Left lung (tissue), 10 donors: ENCODE results near the gene ARHGAP40. TPM values are rescaled to one million over a fixed set of nuclear protein-coding genes. Genes with fewer than 3 reads are reported as not detected.

ENCODE experiments used
- ATAC-seq: fragments of 200-7000 bp; cut with Tn5 transposase; one replicate; pipeline ENCODE4 v1.9.1; 2020; ENCODE audit warnings: moderate library complexity
- DNase-seq, 4 donors: peaks; one replicate each; pipeline ENCODE4 v3.0.0-alpha.2; 2013 to 2020
- H3K27ac ChIP-seq, 2 donors: fragments of 200-600 bp; sonication (generic) in 1 of 2; one replicate each; pipeline versions ENCODE4 v1.5.0 to v1.8.0; 2020 to 2021
- H3K27me3 ChIP-seq, 2 donors: fragments of 200-600 bp; sonication (generic) in 1 of 2; one replicate each; pipeline versions ENCODE4 v1.5.0 to v1.8.0; 2020 to 2021
- H3K36me3 ChIP-seq, 2 donors: fragments of 200-600 bp; sonication (generic) in 1 of 2; one replicate each; pipeline versions ENCODE4 v1.5.0 to v1.8.0; 2020 to 2021
- H3K4me1 ChIP-seq, 2 donors: fragments of 200-600 bp; one replicate each; pipeline ENCODE4 v1.8.0; 2021
- H3K4me3 ChIP-seq, 2 donors: fragments of 200-600 bp; sonication (generic) in 1 of 2; one replicate each; pipeline versions ENCODE4 v1.5.0 to v1.8.0; 2020 to 2021; ENCODE audit warnings: mild to moderate bottlenecking in 1 of 2
- H3K9me3 ChIP-seq, 2 donors: fragments of 200-600 bp; sonication (generic) in 1 of 2; one replicate each; pipeline versions ENCODE4 v1.5.0 to v1.8.0; 2020 to 2021
- intact Hi-C, 2 donors: fragments of 100-400 bp; cut with DNase I; formaldehyde crosslinking; loops; one replicate each; pipeline versions ENCODE4 v1.11.2 to v1.14.2; 2022
- polyA plus RNA-seq, 6 donors: library from polyadenylated mRNA; unstranded; fragments of 120-200 nt; gene quantifications; one replicate each; pipeline ENCODE4 v1.2.1, GENCODE V29; 2013; ENCODE audit not compliant: insufficient read length in 6 of 6
- total RNA-seq, 2 donors: library from RNA; stranded (reverse); fragmentation: NEBNext Ultra II Directional; extraction: Animal tissue kit (Norgen Biotek cat#: 25700); gene quantifications; one replicate each; pipeline ENCODE4 v1.2.1, GENCODE V29; 2021
- TF ChIP-seq, protein P1 (sequence below), 2 donors: fragments of 200-600 bp; sonication (generic) in 1 of 2; IDR thresholded peaks; one replicate each; pipeline versions ENCODE4 v1.5.0 to v1.8.0; 2021; ENCODE audit warnings: antibody characterized with exemption in 2 of 2
- donor health status: DM: no; HTN: yes; CAD: no.
- donor health status: DM: no; HTN: no; CAD: no.

ARHGAP40 gene
- total and polyA plus RNA-seq, 8 donors = 0.13 to 0.62 (median 0.44) TPM; not detected in 1

DNA sequence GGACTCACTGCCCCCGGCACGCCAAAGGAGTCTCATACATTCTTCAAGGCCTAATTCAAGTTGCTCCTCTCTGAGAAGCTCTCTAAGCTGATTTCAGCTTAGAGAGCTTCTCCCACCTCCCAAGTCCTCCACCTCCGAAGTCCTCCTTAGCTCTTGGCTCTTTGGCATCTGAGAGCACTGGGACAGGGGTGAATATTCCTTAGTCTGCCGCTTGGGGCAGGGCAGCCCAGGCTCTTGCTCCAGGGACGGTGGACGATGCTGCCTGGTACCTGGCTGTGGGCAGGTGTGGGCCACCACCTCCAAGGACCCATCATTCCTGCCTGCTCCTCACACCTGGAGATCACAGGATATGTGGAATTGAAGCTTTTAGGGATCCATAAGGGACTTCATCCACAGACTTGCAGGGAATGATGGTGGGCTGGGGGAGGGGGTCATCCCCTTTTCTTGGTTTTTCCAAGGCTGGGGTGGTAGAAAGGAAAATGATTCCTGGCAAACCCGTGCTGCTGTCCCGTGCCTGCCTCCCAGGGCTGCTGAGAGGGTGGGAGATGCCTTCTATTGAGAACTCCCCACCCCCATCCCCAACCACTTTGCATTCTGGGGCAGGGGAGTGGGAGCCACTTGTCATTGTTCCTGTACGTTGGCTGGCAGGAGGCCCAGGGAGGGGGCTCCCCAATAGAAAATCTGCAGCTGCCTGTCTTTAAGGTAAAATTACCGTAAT lies 57.4 kb downstream of the ARHGAP40 start:
- Histone ChIP-seq H3K27ac (no peak overlapping the region), H3K4me3 (no peak overlapping the region), H3K36me3 (no peaks in the 10 kb centered on the region), H3K4me1 (no peaks in the 10 kb centered on the region), H3K27me3 (peaks cover 0 to 79% of the 10 kb centered on the region in 2 donors), H3K9me3 (no peaks in the 10 kb centered on the region)
- intact Hi-C loops = no loop called here
- TF ChIP-seq, protein P1, sequence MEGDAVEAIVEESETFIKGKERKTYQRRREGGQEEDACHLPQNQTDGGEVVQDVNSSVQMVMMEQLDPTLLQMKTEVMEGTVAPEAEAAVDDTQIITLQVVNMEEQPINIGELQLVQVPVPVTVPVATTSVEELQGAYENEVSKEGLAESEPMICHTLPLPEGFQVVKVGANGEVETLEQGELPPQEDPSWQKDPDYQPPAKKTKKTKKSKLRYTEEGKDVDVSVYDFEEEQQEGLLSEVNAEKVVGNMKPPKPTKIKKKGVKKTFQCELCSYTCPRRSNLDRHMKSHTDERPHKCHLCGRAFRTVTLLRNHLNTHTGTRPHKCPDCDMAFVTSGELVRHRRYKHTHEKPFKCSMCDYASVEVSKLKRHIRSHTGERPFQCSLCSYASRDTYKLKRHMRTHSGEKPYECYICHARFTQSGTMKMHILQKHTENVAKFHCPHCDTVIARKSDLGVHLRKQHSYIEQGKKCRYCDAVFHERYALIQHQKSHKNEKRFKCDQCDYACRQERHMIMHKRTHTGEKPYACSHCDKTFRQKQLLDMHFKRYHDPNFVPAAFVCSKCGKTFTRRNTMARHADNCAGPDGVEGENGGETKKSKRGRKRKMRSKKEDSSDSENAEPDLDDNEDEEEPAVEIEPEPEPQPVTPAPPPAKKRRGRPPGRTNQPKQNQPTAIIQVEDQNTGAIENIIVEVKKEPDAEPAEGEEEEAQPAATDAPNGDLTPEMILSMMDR (IDR thresholded peaks at IDR 0.05) = peak; percentile 44 to 51
- DNase-seq (no peak), ATAC-seq (peak; percentile 73)

DNA sequence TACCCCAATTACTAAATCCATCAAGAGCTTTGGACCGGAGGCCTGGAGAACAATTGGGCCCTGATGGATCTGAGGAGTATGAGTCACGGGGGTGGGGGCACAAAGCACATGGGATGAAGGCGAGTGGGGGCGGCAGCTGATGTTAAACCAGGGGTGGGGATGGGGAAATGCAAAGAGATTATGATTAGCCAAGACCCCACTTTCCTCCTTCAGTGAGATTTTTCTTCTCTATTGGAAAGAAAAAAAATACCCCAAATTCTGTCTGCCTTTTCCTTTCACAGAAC lies 57.9 kb downstream of the ARHGAP40 start:
- no peaks in the 10 kb centered on the region for H3K36me3 ChIP-seq
- no peaks in the 10 kb centered on the region for H3K4me1 ChIP-seq
- no peaks in the 10 kb centered on the region for H3K9me3 ChIP-seq
- intact Hi-C loops = no loop called here
- peaks cover 0 to 79% of the 10 kb centered on the region in 2 donors for H3K27me3 ChIP-seq
- DNase-seq = no peak
- H3K4me3 ChIP-seq = no peak overlapping the region
- ATAC-seq = no peak
- no peak overlapping the region for H3K27ac ChIP-seq
- TF ChIP-seq, protein P1 (IDR thresholded peaks at IDR 0.05) = no peak

DNA sequence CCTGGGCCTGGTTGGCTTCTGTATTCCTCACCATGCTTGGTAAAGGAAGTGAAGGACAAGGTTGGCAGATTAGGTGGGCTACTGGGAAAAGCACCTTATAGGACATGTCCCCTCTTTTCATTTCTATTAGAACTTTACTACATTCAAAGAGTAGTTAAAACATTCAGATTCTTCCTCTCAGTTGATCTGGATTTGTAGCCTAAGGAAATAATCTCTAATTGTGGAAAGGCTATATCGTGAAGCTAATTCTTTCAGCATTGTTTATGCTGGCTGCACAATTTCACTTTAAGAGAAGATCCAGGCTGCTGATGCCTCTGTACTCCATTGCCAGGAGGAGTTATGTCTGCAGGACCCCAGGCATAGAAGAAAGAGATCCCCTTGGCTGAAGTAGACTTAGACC lies 58.8 kb downstream of the ARHGAP40 start:
- DNase-seq = no peak
- no peaks in the 10 kb centered on the region for H3K9me3 ChIP-seq
- H3K27me3 ChIP-seq = peaks cover 0 to 79% of the 10 kb centered on the region in 2 donors
- no peak overlapping the region for H3K4me3 ChIP-seq
- H3K27ac ChIP-seq = no peak overlapping the region
- no peaks in the 10 kb centered on the region for H3K4me1 ChIP-seq
- no peaks in the 10 kb centered on the region for H3K36me3 ChIP-seq
- ATAC-seq = no peak
- TF ChIP-seq, protein P1 (IDR thresholded peaks at IDR 0.05) = no peak
- intact Hi-C loops = no loop called here

GRCh38 chr20:38663660-38664059 lies 62.1 kb downstream of the ARHGAP40 start:
- ATAC-seq (no peak), DNase-seq (no peak)
- Histone ChIP-seq H3K9me3 (no peaks in the 10 kb centered on the region), H3K4me1 (no peaks in the 10 kb centered on the region), H3K4me3 (no peak overlapping the region), H3K27ac (no peak overlapping the region), H3K36me3 (no peaks in the 10 kb centered on the region), H3K27me3 (peaks cover 0 to 79% of the 10 kb centered on the region in 2 donors)
- intact Hi-C loops = no loop called here
- TF ChIP-seq, protein P1 (IDR thresholded peaks at IDR 0.05) = no peak

DNA sequence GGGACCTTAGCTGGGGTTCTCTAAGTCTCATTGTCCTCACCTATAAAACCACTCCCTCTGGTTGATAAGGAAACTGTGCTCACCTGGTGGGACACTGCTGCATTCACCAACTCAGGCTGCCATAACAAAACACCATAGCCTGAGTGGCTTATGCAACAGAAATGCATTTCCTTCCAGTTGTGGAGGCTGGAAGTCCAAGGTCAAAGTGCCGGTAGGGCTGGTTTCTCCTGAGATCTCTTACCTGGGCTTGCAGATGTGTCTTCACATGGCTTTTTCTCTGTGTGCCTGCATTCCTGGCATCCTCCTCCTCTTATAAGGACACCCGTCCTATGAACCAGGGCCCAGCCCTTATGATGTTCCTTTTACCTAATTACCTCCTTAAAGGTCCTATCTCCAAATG lies 62.7 kb downstream of the ARHGAP40 start:
- no peak overlapping the region for H3K27ac ChIP-seq
- H3K36me3 ChIP-seq = no peaks in the 10 kb centered on the region
- no peaks in the 10 kb centered on the region for H3K4me1 ChIP-seq
- DNase-seq (no peak), ATAC-seq (no peak)
- no peaks in the 10 kb centered on the region for H3K9me3 ChIP-seq
- H3K4me3 ChIP-seq = no peak overlapping the region
- TF ChIP-seq, protein P1 (IDR thresholded peaks at IDR 0.05) = no peak
- intact Hi-C loops = no loop called here
- H3K27me3 ChIP-seq = peaks cover 0 to 79% of the 10 kb centered on the region in 2 donors
